HG02642 (cell line): Measurements from ENCODE around the gene STOML1.
A peak's percentile ranks its signal among the peaks of the same experiment; 100 is the strongest.
"Not testable (repeated sequence)": the region's sequence is repeated elsewhere in the genome, so short reads cannot be mapped to it uniquely, and the experiment has no call there.

Source experiments
- ATAC-seq: cut with Tn5 transposase; IDR thresholded peaks from one replicate; pipeline ENCODE4 v1.9.1; 2021; ENCODE audit warnings: mild to moderate bottlenecking; ENCODE audit not compliant: unreplicated experiment, poor library complexity

The STOML1 gene

DNA sequence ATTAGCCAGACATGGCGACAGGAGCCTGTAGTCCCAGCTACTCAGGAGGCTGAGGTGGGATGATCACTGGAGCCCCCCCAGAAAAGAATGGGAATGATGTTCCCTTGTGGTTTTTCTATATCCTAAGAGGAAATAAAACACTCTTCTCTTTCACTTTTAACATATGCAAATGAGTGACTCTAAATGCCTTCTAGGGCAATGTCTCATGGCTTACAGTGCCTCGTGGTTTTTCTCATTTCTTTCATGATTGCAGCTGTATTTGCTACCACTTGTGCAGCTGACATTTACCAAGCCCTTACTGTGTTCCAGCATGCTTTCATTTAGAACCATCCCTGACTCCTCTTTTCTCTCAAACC, 26.4 kb downstream of the STOML1 start:
- peak; percentile 56 for ATAC-seq

GRCh38 chr15:73965094-73965757, 26.9 kb downstream of the STOML1 start:
- ATAC-seq, result peak; percentile 33

- peak; percentile 66 for ATAC-seq
These were observed 27.4 kb downstream of the STOML1 start for GRCh38 chr15:73964736-73965093.

DNA sequence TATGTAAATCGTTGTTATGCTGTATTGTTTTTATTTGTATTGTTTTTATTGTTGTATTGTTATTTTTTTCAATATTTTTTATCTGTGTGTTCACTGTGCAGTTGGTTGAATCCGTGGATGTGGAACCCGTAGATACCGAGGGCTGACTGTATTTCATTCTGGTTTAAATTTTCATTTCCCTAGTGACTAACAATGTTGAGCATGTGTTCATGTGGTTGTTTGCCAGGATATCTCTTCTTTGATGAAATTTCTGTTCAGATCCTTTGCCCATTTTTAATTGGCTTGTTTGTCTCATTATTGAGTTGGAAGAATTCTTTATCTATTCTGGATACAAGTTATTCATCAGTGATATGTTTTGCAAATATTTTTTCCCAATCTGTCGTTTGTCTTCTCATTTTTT, 29.7 kb downstream of the STOML1 start:
- no peak for ATAC-seq

- not testable (repeated sequence) for ATAC-seq
These were observed 31.5 kb downstream of the STOML1 start for GRCh38 chr15:73960472-73961070.

GRCh38 chr15:73959801-73960200, 32.3 kb downstream of the STOML1 start:
- no peak for ATAC-seq

GRCh38 chr15:73959012-73959581, 33.0 kb downstream of the STOML1 start:
- no peak for ATAC-seq

DNA sequence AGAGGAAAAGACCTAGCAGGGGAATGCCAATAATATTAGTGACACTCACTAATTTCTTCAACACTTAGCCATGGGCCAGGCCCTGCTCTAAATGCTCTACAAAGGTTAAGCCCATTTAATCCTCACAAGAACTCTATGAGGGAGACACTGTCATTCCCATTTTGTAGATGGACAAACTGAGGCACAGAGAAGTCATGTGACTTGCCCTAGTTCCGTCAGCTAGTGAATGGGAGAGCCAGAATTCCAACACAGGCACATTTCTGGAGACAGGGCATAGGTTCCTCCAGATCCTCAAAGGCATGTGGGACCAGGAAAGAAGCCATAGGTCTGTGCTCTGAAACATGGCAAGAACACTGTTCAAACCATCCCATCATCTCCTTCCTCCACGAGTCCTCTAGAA, 34.3 kb downstream of the STOML1 start:
- ATAC-seq, result no peak

- ATAC-seq, result no peak
These were observed 34.8 kb downstream of the STOML1 start for GRCh38 chr15:73957276-73957675.

DNA sequence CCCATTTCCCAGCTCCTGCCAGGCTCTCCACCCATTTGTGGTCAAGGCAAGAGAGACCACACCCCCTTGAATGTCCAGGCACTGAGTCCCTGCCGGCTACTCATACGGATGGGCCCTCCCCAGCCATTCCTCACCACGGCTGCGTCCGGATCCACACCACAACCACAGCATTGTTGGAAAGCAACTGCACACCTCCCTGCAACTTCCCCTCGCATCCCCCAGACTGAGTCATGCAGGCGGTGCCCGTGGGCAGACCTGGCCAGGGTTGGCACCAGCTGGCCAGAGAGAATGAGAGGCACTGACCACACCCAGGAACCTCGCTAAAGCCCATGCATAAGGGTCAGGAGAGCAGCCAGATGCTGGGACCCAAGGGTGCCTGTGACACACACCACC, 35.4 kb downstream of the STOML1 start:
- ATAC-seq, result no peak

DNA sequence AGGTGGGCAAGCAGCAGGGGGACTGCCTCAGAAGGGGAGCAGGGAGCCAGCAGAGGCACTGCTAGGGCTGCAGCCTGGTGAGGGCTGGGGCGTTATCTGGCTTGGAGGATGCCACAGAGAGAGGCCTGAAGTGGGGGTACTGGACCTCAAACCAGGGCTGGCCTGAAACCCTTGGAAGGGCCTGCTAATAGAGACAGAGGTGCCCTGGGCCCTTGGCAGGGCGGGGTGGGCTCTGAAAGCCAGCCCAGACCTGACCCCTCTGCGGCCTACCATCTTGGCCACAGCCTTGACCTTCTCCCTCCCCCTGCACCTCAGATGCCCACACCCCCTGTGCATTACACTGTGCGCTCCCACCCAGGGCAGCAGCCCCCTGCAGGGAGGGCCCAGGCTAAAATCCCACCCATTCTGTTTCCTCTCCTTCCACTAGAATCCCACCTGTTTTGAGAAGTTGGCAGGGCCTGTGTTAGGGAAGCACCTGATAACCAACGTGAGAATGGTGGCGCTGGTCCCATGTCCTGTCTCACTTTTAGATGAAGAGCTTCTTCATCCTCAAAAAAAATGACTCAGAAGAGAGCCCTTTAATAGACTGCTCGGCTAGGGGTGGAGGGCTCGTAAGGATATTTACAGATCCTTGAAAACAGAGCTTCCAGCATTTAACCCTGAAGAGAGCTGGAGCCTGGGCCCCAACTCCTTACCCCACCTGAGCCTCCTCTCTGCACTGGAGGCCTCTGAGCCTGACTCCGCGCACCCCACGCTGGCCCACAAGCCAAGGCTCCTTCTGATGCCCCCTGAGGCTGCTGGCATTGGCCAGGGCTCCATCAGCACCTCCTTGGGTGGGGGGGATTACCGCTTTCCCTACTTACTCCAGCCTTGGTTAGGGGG, 36.0 kb downstream of the STOML1 start:
- ATAC-seq, result no peak

DNA sequence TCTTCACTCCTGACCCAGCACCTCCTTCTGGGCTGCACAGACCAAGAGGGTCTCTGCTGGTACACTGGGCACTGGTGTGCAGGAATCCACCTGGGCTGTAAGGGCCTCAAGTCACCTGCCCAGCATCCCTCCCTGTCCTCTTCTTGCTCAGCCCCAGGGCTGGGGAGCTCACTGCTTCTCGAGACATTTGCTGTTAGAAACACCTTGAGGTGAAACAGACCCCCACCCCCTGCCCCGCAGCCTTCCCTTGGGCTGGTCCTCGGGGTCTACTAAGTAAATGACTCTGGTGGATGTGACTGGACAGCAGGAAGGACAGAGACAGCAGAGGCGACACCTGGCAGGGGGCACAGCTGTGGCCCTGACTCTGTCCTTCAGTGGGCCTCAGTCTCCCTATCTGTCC, 36.8 kb downstream of the STOML1 start:
- no peak for ATAC-seq

GRCh38 chr15:73954188-73955145, 37.6 kb downstream of the STOML1 start:
- ATAC-seq, result no peak

DNA sequence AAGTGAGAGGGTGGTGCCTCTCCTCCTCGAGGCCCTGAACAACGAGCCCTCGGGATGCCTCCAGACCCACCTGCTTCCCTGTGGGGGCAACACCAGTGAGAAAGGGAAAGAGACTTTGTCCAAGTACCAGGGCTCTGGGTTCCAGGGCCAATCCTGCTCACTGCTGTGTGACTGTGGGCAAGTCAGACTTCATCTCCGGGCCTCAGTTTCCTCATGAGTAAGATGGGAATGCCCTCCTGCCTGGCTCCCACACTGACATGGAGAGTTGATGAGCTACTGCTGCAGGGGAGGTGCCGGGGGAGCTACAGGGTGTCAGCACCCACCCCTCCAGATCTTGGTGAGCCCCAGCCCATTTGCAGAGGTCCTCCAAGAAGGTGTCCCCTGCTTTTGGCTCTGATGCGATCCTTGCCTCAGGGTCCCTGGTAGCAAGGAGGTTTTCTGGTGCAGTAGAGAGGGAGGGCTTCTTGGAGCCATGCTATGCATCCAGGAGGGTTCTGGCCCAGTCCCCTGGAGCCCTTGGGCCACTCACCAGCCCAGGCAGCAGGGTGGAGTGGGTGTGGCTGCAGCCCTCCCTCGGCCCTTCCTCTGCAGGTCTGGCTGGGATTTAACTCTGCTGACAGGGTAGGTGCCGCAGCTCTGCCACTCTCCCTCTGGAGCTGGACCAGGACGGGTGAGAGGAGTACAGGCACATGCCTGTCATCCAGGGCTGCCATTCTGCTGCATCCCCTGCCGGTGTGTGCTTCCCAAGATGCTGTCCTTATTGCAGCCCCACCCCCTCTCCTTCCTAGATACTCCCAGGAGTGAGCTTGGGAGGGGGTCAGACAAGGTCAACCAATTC, 39.0 kb downstream of the STOML1 start:
- no peak for ATAC-seq

GRCh38 chr15:73952171-73952912, 39.8 kb downstream of the STOML1 start:
- no peak for ATAC-seq

DNA sequence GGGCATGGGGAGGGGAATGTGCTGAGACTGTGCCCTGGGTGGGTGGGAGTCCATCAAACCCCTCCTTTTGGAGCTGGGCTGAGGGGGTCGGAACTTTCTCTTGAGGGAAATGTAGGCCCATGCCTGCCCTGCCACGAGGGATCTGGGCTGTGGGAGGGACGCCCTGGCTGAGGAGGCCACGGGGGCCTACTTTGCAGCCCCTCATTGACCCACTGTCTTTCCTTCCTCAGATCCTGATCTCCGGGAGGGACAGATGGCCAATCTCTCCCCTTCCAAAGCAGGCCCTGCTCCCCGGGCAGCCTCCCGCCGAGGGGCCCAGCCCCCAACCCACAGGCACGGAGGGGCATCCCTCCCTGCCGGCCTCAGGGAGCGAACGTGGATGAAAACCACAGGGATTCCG, 40.5 kb downstream of the STOML1 start:
- ATAC-seq, result no peak

DNA sequence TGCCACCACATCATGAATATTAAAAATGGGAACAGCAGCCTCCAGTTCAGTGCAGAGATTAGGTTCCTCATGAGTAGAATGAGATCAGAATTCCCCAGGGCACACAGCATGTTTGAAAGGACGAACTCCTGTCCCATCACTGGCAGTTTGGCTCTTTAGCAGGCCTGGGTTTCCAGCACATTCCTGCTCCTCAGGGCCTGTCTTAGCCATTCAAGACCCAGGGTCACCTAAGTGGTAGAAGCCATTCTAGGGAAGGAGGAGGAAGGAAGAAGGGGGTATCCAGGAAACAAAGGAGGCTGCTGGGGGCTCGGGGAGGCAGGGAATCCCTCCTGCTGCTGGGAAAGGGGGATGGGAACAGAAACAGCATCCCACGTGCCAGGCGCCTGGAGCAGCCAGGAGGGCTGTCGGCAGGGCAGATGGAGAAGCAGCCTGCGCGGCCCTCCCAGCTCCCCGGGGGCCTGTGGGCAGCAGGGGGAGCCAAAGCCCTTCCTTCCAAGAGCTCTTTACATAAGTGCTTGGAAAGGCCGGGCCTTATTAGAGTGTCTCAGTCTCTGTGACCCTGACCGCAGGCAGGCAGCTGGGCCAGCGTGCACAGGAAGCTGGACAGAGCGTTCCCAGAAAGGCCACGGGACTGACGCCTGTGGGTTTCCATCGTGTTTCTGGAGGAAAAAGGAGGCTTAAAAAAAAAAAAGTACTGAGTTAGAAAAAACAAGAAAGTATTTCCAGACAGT, 41.1 kb downstream of the STOML1 start:
- ATAC-seq, result no peak

GRCh38 chr15:73950479-73950830, 41.6 kb downstream of the STOML1 start:
- no peak for ATAC-seq
